H1 (cell line): Measurements from ENCODE around the gene ASB6. TPM values are rescaled to one million over a fixed set of nuclear protein-coding genes. Genes with fewer than 3 reads are reported as not detected.
A peak's percentile ranks its signal among the peaks of the same experiment; 100 is the strongest.

Source experiments
- CTCF ChIA-PET: fragments of 300-600 bp; sonication (Branson Sonifier 250); formaldehyde crosslinking; loops from one replicate; lab custom pipeline; 2021; ENCODE audit not compliant: partially characterized antibody; lab: Charles Lee
- POLR2A ChIA-PET: fragments of 300-600 bp; sonication (Branson Sonifier 250); formaldehyde crosslinking; loops from one replicate; lab custom pipeline; 2021; ENCODE audit warnings: inconsistent platforms; ENCODE audit not compliant: partially characterized antibody; lab: Charles Lee
- DNase-seq, 2 experiments: peaks; one replicate each; pipeline versions ENCODE4 v3.0.0 to v3.0.0-alpha.2; 2010 to 2022; ENCODE audit warnings: low spot score in 2 of 2, low read depth in 1 of 2, mixed read lengths in 1 of 2
- FAIRE-seq: peaks from 2 replicates; lab custom pipeline; 2011; peaks lifted over from hg19 to GRCh38; lab: Jason Lieb, UNC
- H2AFZ ChIP-seq: 2 replicates; pipeline ENCODE4 v1.8.1; 2012; ENCODE audit warnings: low read length, inconsistent platforms
- H2AK5ac ChIP-seq: 2 replicates; pipeline ENCODE4 v1.6.1; 2013; ENCODE audit warnings: low read depth, low read length
- H2BK120ac ChIP-seq: replicated peaks from 2 replicates; pipeline ENCODE3; 2013; ENCODE audit warnings: low read depth, low read length, inconsistent platforms
- H2BK12ac ChIP-seq: 2 replicates; pipeline ENCODE4 v1.6.1; 2013; ENCODE audit warnings: low read depth, low read length
- H2BK15ac ChIP-seq: 2 replicates; pipeline ENCODE4 v1.6.1; 2013; ENCODE audit warnings: low read length
- H2BK20ac ChIP-seq: 2 replicates; pipeline ENCODE4 v1.6.1; 2013; ENCODE audit warnings: low read length
- H2BK5ac ChIP-seq: 2 replicates; pipeline ENCODE4 v1.6.1; 2013; ENCODE audit warnings: low read depth, low read length
- H3K14ac ChIP-seq: 2 replicates; pipeline ENCODE4 v1.6.1; 2013; ENCODE audit warnings: inconsistent platforms; ENCODE audit not compliant: insufficient read length
- H3K18ac ChIP-seq: 2 replicates; pipeline ENCODE4 v1.6.1; 2013; ENCODE audit warnings: low read length; ENCODE audit errors: extremely low read depth
- H3K23ac ChIP-seq: 2 replicates; pipeline ENCODE4 v1.6.1; 2013; ENCODE audit warnings: inconsistent platforms; ENCODE audit not compliant: insufficient read length
- H3K23me2 ChIP-seq: 2 replicates; pipeline ENCODE4 v1.6.1; 2013; ENCODE audit warnings: low read depth, low read length
- H3K27ac ChIP-seq: 2 replicates; pipeline ENCODE4 v1.6.1; 2011; ENCODE audit warnings: low read depth, low read length, inconsistent platforms
- H3K27me3 ChIP-seq, 4 experiments: replicated peaks in 1 of 4; 1 replicate in 1 of 4; 2 replicates in 3 of 4; pipeline versions ENCODE4 v1.6.1 to v1.8.1; 2011 to 2013; ENCODE audit warnings: low read length in 3 of 4, mild to moderate bottlenecking in 3 of 4, inconsistent platforms in 2 of 4, mixed read lengths in 2 of 4, moderate library complexity in 1 of 4; ENCODE audit not compliant: control insufficient read depth in 3 of 4, insufficient read depth in 3 of 4; ENCODE audit errors: extremely low read depth in 1 of 4
- H3K36me3 ChIP-seq, 4 experiments: 2 replicates each; pipeline versions ENCODE4 v1.6.1 to v1.8.1; 2011 to 2013; ENCODE audit warnings: mild to moderate bottlenecking in 4 of 4, low read length in 3 of 4, moderate library complexity in 2 of 4, control low read depth in 1 of 4, inconsistent platforms in 1 of 4; ENCODE audit not compliant: insufficient read depth in 4 of 4, control insufficient read depth in 2 of 4
- H3K4ac ChIP-seq: replicated peaks from 2 replicates; pipeline ENCODE3; 2013; ENCODE audit warnings: low read length, low read depth, mixed read lengths, inconsistent platforms; ENCODE audit not compliant: insufficient read length
- H3K4me1 ChIP-seq, 4 experiments: replicated peaks in 1 of 4; 1 replicate in 1 of 4; 2 replicates in 3 of 4; pipeline versions ENCODE4 v1.6.1 to v1.8.1; 2011 to 2013; ENCODE audit warnings: low read length in 3 of 4, inconsistent platforms in 2 of 4, mixed read lengths in 1 of 4; ENCODE audit not compliant: insufficient read depth in 4 of 4, control insufficient read depth in 3 of 4
- H3K4me2 ChIP-seq, 2 experiments: 2 replicates each; pipeline versions ENCODE4 v1.6.1 to v1.8.1; 2011 to 2013; ENCODE audit warnings: low read depth in 2 of 2, low read length in 2 of 2, control low read depth in 1 of 2, inconsistent platforms in 1 of 2, mild to moderate bottlenecking in 1 of 2; ENCODE audit not compliant: insufficient read depth in 1 of 2
- H3K4me3 ChIP-seq, 4 experiments: fragments of 200-600, 300-600 bp in 1 of 4; sonication (generic), shearing (Covaris generic), sonication (Bioruptor Twin) in 1 of 4; 2 replicates each; pipeline versions ENCODE4 v1.5.1 to v1.8.1; 2011 to 2016; ENCODE audit warnings: low read length in 4 of 4, low read depth in 3 of 4, control low read depth in 2 of 4, inconsistent platforms in 2 of 4, mild to moderate bottlenecking in 2 of 4, mixed read lengths in 1 of 4, moderate library complexity in 1 of 4; ENCODE audit not compliant: insufficient read depth in 2 of 4; ENCODE audit errors: extremely low read depth in 1 of 4
- H3K56ac ChIP-seq: replicated peaks from 2 replicates; pipeline ENCODE3; 2013; ENCODE audit warnings: low read depth, mild to moderate bottlenecking, mixed read lengths, low read length, inconsistent platforms; ENCODE audit not compliant: insufficient read length
- H3K79me1 ChIP-seq: 2 replicates; pipeline ENCODE4 v1.6.1; 2013; ENCODE audit warnings: low read depth, low read length, control low read depth
- H3K79me2 ChIP-seq, 2 experiments: 2 replicates each; pipeline versions ENCODE4 v1.6.1 to v1.8.1; 2012 to 2013; ENCODE audit warnings: low read length in 2 of 2, mild to moderate bottlenecking in 2 of 2, inconsistent platforms in 1 of 2; ENCODE audit not compliant: insufficient read depth in 2 of 2, control insufficient read depth in 1 of 2
- H3K9ac ChIP-seq, 4 experiments: replicated peaks in 1 of 4; 1 replicate in 1 of 4; 2 replicates in 3 of 4; pipeline versions ENCODE4 v1.6.1 to v1.8.1; 2011 to 2013; ENCODE audit warnings: low read depth in 3 of 4, low read length in 3 of 4, control low read depth in 2 of 4, mild to moderate bottlenecking in 2 of 4, moderate library complexity in 2 of 4, inconsistent platforms in 1 of 4; ENCODE audit errors: extremely low read depth in 1 of 4
- H3K9me3 ChIP-seq, 2 experiments: 2 replicates each; pipeline versions ENCODE4 v1.6.1 to v1.8.1; 2012 to 2013; ENCODE audit warnings: mild to moderate bottlenecking in 2 of 2, moderate library complexity in 2 of 2, control low read depth in 1 of 2, inconsistent platforms in 1 of 2, low read depth in 1 of 2, low read length in 1 of 2, mixed read lengths in 1 of 2; ENCODE audit not compliant: insufficient read depth in 2 of 2
- H4K20me1 ChIP-seq, 2 experiments: replicated peaks in 1 of 2; 2 replicates each; pipeline versions ENCODE3 to v1.8.1; 2011 to 2013; ENCODE audit warnings: inconsistent platforms in 2 of 2, low read length in 2 of 2, mild to moderate bottlenecking in 1 of 2; ENCODE audit not compliant: insufficient read depth in 2 of 2, control insufficient read depth in 1 of 2
- H4K5ac ChIP-seq: 2 replicates; pipeline ENCODE4 v1.6.1; 2013; ENCODE audit warnings: low read length, low read depth, mixed read lengths, inconsistent platforms; ENCODE audit not compliant: insufficient read length
- H4K8ac ChIP-seq: 2 replicates; pipeline ENCODE4 v1.8.0; 2013; ENCODE audit warnings: mild to moderate bottlenecking, moderate library complexity, low read length, inconsistent platforms; ENCODE audit not compliant: insufficient read depth; ENCODE audit errors: extremely low read depth
- H4K91ac ChIP-seq: replicated peaks from 2 replicates; pipeline ENCODE3; 2013; ENCODE audit warnings: low read length, mixed read lengths, inconsistent platforms; ENCODE audit not compliant: insufficient read length
- ASH2L ChIP-seq: fragments of 200-600, 300-600 bp; sonication (generic); IDR thresholded peaks from one replicate; pipeline ENCODE4 v1.7.1; 2017; ENCODE audit warnings: low read length
- JUND ChIP-seq: IDR thresholded peaks from 2 replicates; pipeline ENCODE4 v1.6.1; 2011; ENCODE audit warnings: mild to moderate bottlenecking, improper control_type of control experiment, low read length
- KDM4A ChIP-seq: IDR thresholded peaks from one replicate; pipeline ENCODE4 v1.7.1; 2012; ENCODE audit warnings: low read depth, mild to moderate bottlenecking, moderate library complexity, low read length, inconsistent platforms; ENCODE audit not compliant: severe bottlenecking
- SUZ12 ChIP-seq: fragments of 200-600 bp; sonication (generic); IDR thresholded peaks from 2 replicates; pipeline ENCODE4 v1.6.1; 2012; ENCODE audit warnings: mild to moderate bottlenecking, inconsistent platforms, low read length, moderate library complexity, mixed read lengths
- ZNF274 ChIP-seq: IDR thresholded peaks from 2 replicates; pipeline ENCODE4 v1.7.0; 2012; ENCODE audit warnings: low read length, borderline replicate concordance; ENCODE audit errors: extremely low read depth
- WGBS, 2 experiments: shearing (Covaris generic) in 1 of 2; methylation state at CpG; one replicate each; pipeline versions ENCODE4 v1.1.6 to v1.1.7; 2013 to 2015; ENCODE audit warnings: low lambda C conversion rate in 2 of 2, mixed read lengths in 2 of 2, inconsistent platforms in 1 of 2, low coverage in 1 of 2, missing lambda C conversion rate in 1 of 2; ENCODE audit not compliant: insufficient replicate concordance in 2 of 2, insufficient coverage in 1 of 2, insufficient read length in 1 of 2; ENCODE audit errors: extremely low coverage in 1 of 2, missing lambda C conversion rate in 1 of 2; 5-methylcytosine and 5-hydroxymethylcytosine counted together
- polyA plus RNA-seq, 7 experiments: library from polyadenylated mRNA; depleted of rRNA in 3 of 7; stranded (reverse) in 5 of 7; unstranded in 2 of 7; fragments of >200 nt in 5 of 7; fragments of 200-250 nt in 2 of 7; gene quantifications; 1 replicate in 5 of 7; 2 replicates in 1 of 7; 4 replicates in 1 of 7; pipeline versions ENCODE4 v1.2.1 to v1.2.3, GENCODE V29; 2011 to 2013; ENCODE audit warnings: missing spikeins in 2 of 7, mixed read lengths in 2 of 7
- total RNA-seq: library from RNA; stranded (reverse); fragmentation: NEBNext Ultra II Directional; extraction: Animal tissue kit (Norgen Biotek cat#: 25700); gene quantifications from 2 replicates; pipeline ENCODE4 v1.2.1, GENCODE V29; 2021

ASB6 gene
- total and polyA plus RNA-seq, 2 of the 8 experiments (the other 6 are each of a cell fraction or from before 2014, with no cell fraction given): 14.0 to 17.3 TPM

GRCh38 chr9:129609486-129610212 is 32.3 kb downstream of the ASB6 start:
- 16% methylated on average over 16 of the region's 30 CpGs; no CpG with 5 or more reads in 1 of the 2 experiments for WGBS, 2 experiments
- Histone ChIP-seq H3K9ac (no peak overlapping the region), H3K79me1 (no peaks in the 10 kb centered on the region), H3K14ac (no peak overlapping the region), H2AK5ac (no peak overlapping the region), H3K56ac (no peak overlapping the region), H3K79me2 (no peaks in the 10 kb centered on the region), H3K4me2 (peak overlapping the region; percentile 11 to 75), H4K5ac (peak overlapping the region; percentile 28), H3K9me3 (no peaks in the 10 kb centered on the region), H2BK5ac (peak overlapping the region; percentile 75; the same call in 1 of the 2 replicates), H4K20me1 (no peaks in the 10 kb centered on the region), H4K8ac (no peak overlapping the region; the same call in 1 of the 2 replicates), H2BK120ac (no peak overlapping the region), H2BK15ac (peak overlapping the region; percentile 81; the same call in 1 of the 2 replicates), H2BK20ac (peak overlapping the region; percentile 93; the same call in 1 of the 2 replicates), H4K91ac (peak overlapping the region; percentile 89), H3K27ac (no peak overlapping the region), H3K4ac (peak overlapping the region; percentile 21), H3K4me1 (peaks cover 0 to 21% (median 10%) of the 10 kb centered on the region in 4 experiments; a peak in 6 of 7 replicates), H3K4me3 (peak overlapping the region; percentile 9 to 91 (median 18); a peak in 5 of 8 replicates), H3K23me2 (peaks cover 8% of the 10 kb centered on the region; the same call in 1 of the 2 replicates), H3K23ac (no peak overlapping the region), H3K18ac (peak overlapping the region; percentile 87), H2AFZ (no peak overlapping the region), H3K36me3 (no peaks in the 10 kb centered on the region), H3K27me3 (peaks cover 0 to 7% (median 4%) of the 10 kb centered on the region in 4 experiments; a peak in 4 of 7 replicates), H2BK12ac (peak overlapping the region; percentile 91; the same call in 1 of the 2 replicates)
- ChIA-PET POLR2A (interaction anchor here (1.2 to 2.1 kb wide), 6 partner anchors 12 to 440 kb away, joined by 3 to 10 read pairs (median 4); partner anchors contain the start of gene IER5L), CTCF (interaction anchor here (0.7 to 3.3 kb wide), 21 partner anchors 13 to 477 kb away, joined by 3 to 27 read pairs (median 5); partner anchors contain the start of genes C9orf50 and NTMT1)
- FAIRE-seq (no peak), DNase-seq (peak in 1 of 2 experiments; percentile 71)
- peak; percentile 10 for TF ChIP-seq KDM4A
- TF ChIP-seq SUZ12: 0 out of 2 replicates have a peak, but pooled peaks have one; percentile 2
- TF ChIP-seq ZNF274: no peak
- TF ChIP-seq JUND: no peak
- peak; percentile 16 for TF ChIP-seq ASH2L
